GM21423 (cell line): ENCODE measurements around the gene CEP63.

Experiments
- ATAC-seq: cut with Tn5 transposase; IDR thresholded peaks from one replicate; pipeline ENCODE4 v1.9.1; 2021; ENCODE audit warnings: mild to moderate bottlenecking, moderate library complexity; ENCODE audit not compliant: unreplicated experiment

Gene CEP63

DNA sequence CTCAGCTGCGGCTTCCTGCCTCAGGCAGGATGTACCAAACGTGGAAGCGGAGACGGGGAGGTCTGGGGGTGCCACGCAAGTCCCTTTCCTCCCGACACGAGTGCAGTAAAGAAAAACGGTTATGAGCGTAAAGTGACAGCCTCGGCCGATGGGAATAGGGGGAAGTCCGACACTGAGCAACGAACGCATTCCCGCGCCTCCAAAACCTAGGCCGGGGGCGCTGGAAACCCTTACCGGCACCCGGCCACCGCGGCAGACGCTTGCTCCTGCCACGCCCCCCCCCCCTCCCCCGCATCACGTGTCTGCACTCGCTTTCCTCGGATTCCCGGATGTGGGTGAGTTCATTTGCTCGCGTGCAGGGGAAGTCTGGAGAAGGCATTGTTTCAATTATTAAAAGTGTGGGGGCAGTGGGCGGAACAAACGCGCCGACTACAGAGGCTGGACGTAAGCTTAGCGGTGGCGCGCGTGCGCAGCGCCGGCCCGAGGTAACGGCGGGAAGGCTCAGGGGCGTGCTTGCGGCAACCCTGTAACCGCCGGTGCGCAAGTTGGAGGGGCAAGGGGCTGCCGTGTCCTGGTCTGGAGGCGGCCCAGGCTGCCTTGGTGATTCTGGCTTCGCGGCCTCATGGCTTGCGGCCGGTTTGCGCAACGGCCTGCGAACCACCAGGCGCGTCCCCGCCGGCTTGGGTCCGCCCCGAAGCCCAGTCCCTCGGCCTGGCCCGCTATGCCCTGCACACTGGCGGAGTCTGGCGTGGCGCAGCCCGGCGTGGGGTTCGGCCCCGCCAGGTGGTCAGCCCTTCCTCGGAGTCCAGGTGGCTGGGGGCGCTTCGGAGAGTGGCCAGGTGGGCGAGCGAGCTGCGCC lies at the start of gene CEP63, which contains the start of gene ANAPC13:
CEP63 (plus strand) TSS at position 340 of the 859 bp plus-strand sequence. CDS start 9,264 bp downstream, outside the sequence.
ANAPC13 (minus strand) TSS at position 268 of the 859 bp plus-strand sequence. CDS start 3,081 bp downstream, outside the sequence.
- peak; percentile 81 for ATAC-seq

DNA sequence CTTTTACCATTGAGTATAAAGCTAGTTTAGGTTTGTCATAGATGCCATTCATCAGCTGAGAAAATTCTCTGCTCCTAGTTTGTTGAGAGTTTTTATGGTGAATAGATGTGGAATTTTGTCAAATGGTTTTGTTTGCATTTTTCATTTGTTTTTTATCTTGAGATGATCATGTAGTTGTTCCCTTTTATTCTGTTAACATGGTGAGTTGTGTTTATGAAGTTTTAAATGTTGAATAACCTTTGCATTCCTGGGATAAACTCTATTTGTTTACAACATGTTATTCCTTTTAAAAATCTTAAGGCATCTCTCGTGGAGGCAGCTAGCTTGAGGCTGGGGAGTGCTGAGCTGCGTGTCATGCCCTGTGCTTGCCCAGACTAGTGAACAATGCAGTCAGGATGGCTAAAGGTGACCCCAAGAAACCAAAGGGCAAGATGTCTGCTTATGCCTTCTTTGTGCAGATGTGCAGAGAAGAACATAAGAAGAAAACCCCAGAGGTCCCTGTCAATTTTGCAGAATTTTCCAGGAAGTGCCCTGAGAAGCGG lies 48.6 kb upstream of the CEP63 start:
- no peak for ATAC-seq

DNA sequence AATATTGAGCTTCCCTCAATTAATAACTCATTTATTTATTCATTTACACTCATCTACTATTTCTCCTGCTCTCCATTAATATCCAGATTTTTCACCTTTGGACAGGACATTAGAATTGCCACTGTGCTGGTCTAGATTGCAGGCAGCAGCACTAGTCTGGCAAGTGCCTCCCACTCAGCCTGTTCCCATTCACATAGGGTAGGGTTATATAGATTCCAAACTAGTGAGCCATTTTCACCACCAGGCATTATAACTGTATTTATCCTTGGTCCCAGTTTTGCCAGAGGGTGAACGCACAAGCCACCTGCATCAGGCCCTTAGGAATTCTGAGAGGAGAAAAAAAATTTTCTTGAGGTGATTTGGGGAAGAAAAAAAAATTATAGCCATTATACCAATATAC lies 44.5 kb upstream of the CEP63 start:
- ATAC-seq = no peak

DNA sequence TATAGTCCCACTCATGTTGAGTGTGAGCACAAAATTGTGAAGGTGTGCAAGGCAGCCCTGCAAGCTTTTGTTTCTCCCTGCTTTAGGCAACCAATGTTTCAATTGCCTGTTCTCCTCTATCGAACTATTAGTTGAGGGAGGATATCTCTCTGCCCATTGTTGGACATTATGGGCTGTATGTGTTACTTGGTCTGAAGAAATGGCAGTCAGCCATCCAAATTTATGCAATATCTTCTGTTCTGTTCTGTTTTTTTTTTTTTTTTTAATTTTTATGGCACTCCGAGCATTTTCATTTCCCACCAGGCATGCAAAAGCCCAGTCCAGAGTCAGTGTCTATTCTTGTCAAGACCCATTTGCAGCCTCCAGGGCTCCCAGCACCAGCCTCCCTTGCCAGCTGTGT lies 44.0 kb upstream of the CEP63 start:
- ATAC-seq = no peak

DNA sequence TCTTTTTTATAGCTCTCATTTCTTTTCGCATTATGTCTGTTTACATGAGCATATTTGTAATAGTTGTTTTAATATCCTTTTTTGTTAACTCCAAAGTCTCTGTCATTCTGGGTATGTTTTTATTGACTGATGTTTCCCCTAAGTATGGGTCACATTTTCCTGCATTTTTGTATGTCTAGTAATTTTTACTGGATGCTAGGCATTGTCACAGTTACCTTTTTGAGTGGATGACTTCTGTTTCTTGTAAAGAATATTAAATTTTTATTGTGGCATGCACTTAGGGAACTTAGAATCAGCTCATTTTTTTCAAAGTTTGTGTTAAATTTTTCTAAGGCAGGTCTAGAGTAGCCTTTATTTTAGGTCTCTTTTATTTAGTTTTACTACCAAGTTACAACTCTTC lies 40.8 kb upstream of the CEP63 start:
- ATAC-seq = no peak

DNA sequence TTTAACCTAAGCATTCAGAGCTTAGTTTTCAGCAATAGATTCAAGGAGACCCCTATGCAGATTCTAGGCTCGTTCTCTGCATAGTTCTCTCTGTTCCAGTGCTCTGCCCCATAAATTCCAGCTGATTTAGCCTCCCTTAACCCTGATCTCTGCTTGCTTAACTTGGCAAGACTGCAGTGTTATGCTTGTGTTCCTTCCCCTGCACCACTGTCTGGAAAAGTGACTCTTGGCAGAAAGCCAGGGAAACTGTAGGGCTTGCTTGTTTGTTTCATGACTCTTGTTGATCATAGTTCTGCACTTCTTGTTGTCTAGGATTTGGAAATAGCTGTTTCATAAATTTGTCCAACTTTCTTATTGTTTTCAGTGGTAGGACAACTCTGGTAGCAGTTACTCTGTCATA lies 40.2 kb upstream of the CEP63 start:
- no peak for ATAC-seq

DNA sequence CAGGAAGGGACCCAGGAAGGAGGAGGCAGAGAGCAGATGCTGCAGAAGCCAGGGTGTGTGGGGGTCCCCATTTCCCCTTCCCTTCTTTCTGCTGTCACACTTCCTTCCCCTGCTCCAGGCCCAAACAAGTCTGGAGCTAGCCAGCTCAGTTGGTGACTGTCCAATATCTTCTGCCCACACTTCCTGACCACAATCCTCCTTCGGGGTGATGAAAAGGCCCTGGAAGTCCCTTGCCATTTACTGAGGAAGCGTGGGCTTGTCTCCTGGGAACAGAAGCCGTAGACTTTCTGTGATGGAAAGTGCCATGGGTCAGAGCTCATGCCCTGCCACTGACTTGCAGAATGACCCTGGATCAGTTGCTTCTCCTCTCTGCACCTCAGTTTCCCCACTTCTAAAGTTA lies 39.1 kb upstream of the CEP63 start:
- ATAC-seq = no peak

DNA sequence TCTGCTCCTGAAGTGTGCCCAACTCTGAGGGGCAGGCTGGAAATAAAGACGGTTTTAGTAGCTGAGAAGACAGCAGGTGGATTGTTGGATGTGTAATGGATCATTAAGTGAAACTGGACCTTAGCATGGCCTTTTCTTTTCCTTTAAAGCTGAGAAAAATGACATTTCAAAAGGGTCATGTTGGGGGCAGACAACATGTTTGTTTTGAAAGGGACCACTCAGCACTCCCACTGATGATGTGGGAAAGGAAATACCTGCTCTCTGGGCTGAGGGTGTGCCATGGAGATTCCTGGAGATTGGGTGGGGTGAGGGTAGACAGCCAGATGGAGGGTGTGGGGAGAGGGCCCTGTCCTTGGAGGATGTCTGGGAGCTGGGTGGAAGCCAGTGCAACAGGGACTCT lies 38.5 kb upstream of the CEP63 start:
- ATAC-seq = no peak

DNA sequence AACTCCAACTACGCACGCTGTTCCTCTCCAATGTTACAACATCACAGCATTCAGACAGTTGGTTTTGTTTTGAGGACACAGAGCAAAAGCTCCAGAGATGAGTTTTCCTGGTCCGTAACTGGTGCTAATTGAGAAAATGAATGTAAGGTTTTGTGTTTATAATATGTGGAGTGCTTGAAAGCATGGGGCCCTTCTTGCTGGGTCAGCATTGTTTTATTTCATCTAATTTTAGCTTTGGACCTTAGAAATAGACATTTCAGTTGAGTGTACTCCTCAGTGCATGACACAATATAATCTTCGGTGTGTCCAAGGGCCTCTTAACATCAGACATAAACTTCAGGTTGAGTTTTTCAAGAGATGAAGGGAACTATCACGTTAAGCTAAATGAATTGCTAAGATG lies 37.2 kb upstream of the CEP63 start:
- no peak for ATAC-seq

DNA sequence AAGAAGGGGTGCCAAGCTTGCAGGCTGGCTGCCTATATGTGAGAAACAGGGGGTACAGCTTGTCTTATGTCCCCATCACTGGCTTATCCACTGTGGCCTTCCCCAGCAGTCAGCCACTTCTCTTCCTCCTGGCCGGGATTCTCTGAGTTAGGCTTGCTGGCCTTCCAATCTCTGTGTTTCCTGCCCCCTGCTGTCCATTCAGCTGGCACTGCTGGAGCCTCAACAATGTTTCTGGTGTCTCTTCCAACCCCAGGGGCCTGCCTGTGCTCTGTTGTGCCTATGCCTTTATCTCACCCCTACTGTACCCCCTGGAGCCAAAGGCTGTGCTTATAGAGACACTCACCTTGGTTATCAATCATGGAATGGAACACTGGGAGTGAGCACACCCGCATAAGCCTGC lies 36.6 kb upstream of the CEP63 start:
- no peak for ATAC-seq

DNA sequence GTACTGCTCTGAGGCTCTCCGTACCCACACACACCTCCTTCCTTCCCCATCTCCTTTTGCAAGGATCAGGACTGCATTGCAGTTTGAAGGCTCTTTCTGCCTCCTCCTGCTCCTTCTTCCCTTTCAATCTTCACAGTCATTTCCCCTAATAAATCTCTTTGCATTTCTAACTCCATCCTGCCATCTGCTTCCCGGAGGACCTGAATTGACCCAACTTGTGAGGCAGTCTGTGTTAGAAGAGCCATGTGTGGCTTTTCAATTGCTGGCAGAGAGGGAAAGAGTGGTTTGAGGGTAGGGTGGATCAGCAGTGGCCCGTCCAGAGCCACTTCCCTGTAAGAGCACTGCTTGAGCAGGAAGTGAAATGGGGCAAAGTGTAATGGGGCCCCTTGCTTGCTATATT lies 35.9 kb upstream of the CEP63 start:
- no peak for ATAC-seq

DNA sequence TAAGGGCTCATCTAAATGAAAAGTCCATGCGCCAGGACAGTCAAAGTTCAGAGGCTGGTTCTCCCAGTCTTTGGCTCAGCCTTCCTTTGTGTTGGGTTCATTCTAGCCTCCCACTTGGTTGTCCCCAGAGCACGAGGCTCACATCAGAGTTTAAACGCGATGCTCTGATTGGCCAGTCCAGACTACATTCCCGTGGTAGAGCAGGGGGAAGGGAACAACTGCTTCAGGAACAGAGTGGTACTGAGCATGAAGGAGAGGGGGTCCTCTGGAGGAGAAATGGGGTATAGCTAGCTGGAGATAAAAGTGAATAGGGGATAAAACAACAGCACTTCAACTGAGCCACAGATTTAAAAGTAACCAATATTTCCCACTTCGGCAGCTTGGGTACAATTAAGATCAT lies 32.2 kb upstream of the CEP63 start:
- no peak for ATAC-seq

DNA sequence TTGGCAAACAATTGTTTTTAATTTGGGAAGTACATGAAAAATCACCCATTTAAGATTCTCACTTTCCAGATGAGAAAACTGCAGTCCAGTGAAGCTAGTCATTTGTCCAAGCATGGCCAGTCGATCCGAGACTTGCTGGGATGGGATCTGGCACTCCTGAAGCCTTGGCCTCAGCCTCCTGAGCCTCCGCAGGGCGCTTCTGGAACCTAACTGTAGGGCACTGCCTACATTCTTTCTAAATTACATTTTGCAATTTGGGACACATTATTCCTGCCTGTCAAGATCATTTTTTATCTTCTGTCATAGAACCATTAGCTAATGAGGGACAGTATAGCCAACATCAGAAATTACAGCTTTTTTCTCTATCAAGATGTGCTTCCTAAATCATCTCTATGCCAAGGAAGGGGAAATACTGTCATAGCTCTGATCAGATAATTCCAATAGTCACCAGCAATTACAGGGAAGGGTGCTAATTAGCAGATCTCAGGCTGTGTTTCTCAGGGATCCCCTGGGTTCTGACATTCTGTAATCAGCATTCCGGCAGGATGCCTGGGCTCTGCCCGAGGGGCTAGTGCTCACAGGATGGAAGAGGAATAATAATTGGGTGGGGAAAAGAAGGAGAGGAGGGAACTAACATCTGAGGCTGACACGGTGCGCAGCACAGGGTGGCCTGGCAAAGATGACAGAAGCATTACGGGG lies 28.3 kb upstream of the CEP63 start:
- no peak for ATAC-seq

DNA sequence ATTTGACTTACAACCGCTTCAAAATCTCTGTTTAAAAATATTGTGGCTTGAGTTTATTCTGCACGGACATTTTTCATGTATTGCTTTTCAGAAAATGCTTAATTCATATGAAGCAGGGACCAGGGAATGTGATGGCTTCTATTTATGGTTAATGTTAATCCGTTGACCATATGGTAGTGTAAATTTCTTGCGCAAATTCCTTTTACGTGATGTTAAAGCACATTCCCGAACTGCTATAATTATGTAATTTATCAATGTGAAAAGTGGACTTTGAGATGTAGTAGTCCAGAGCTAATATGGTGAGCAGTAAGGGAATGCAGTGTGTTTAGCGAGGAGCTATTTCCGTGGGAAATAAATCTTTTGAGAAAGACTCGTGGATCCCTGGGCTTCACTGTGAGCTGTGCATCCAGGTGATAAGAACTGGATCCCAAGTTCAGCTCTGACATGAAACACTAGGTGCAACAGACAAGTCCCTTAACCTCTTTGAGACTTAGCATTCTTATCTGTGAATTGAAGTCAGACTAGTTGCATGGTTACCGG lies 27.4 kb upstream of the CEP63 start:
- no peak for ATAC-seq

DNA sequence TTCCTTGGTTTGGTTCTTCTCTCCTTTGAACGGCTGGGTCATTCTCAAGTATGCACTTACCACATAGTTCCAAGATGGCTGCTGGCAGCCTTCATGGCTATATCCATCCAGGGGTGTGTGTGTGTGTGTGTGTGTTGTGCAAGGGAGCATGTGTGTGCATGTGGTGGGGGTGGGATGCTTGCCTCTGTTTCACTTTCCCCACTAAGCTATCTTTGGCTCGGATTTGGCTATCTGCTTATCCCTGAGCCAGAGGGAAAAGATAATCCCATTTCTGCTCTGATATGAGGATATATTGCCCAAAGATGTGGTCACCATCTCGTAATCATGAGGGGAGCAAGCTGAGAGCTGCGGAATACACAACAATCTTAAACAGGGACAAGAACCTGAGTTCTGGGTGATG lies 26.3 kb upstream of the CEP63 start:
- no peak for ATAC-seq

DNA sequence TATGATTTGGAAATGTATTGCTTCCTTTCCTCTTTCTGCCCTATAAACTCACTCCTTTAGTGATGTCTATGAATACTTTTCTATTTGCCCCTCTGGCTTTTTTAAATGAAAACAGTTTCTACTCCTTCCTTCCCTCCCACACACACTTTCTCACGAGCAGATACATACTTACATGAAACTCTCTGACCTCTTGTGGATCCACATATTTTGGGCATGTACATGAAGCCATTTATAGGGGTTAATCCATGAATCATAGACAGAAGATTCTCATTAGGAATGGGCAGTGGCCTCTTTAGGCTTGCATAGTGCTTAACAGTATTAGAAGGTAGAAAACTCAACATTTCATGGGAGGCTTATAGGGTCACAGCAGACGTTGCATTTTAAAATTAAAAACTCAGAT lies 24.9 kb upstream of the CEP63 start:
- no peak for ATAC-seq

DNA sequence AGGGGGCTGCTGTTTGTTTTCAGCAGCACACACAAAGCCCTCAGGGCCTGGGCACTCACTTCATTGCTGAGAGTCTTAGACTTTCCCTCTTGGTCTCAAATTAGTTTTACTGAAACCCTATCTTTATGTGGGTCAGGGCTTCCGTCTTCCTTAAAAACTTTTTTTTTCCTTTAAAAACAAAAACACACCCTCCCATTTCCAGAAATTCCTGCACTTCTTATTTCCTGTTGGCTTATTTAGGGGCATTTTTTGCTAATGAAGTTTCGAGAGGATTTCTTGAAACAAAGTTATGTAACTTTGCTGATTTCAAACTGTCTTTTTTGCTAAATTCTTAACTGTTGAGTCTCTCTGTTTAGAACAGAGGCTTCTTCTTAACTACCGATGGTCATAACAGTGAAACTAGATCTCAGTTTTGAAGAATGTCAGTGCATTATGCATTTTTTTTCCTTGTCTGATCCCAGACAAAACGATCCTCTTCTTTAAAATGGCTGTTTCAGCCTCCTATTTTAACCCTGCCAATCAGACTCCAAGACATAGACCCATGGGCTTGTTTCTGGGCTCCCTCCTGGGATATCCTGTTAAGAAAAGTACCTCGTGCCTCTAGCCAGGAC lies 23.4 kb upstream of the CEP63 start:
- ATAC-seq = no peak

DNA sequence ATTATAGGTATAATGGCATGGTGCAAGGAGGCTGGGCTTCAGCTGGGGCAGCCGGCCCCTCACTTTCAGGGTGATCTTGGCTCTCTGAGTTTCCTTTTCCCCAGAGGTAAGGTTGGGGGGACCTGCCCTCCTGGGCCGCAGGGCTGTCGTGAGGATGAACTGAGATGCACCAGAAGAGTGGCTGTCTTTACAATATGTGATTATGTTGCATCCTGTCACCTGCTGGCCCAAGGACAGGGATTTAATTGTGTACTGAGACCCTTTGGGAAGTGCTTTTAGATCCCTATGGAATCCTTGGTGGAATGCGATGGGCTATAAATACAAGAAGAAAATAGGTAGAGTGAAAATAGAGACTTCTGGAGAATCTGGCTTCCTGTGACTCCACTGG lies 22.2 kb upstream of the CEP63 start:
- no peak for ATAC-seq

DNA sequence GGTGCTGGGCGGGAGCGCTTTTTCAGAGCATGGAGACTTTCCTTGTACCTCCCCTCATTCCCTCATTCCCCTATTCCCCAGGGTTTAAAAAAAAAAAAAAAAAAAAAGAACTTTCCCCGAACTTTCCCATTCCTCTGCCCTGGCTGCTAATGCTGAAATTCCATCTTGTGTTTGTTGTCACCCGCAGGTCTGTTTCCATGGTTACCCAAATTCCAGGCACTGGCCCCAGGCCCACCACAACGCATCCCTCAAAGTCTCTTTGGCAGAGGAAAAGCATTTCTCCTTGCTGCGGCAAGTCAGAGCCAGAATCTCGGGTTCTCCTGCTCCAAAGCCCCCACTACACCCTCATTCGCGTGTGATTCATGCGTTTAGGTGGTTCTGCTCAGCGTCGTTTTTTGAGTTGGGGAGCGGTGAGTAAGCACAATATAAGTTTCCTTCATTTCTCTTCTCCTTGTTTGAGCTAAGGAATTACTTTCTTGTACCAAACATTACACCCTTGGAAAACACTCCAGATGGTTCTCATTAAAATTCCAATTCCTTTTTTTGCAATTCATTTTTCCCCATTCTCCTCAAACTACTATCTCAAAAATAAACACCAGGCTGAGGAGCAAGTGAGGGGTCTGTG lies 21.7 kb upstream of the CEP63 start:
- no peak for ATAC-seq

DNA sequence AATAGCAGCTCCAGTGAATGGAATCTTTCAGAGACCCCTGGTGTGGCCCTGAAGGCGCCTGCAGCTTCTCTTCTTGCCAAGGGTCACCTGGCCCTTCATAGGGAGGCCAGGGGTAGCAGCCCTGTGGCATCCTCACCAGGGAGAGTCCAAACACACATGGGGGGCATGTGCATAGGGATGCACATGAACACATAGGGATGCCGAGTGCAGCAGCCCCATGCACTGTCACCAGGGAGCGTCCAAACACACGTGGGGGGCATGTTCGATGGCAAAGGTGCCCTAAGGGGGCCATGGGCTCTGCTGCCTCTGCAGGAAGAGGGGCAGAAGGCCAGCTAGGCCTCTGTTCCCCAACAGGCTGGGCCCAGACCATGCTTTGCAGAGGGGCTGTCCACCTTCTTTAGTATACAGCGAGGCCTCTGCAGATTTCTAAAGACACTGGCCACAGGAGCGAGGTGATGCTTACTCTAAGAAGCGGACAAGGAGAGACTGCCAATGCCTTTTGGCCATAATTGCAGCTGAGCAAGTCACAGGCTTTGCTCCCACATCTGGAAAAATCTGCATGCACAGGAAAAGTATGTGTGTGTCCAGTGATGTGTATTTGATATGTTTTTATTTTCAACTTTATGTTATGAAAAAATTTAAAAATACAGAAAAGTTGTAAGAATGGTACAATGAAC lies 21.0 kb upstream of the CEP63 start:
- ATAC-seq = no peak
